Measurements from ENCODE around the gene FCHSD2. TPM values are rescaled to one million over a fixed set of nuclear protein-coding genes. Genes with fewer than 3 reads are reported as not detected.

The FCHSD2 gene
- polyA plus RNA-seq, 3 donors from 2014 or later, result 9.7 to 25.6 (median 11.9) TPM

DNA sequence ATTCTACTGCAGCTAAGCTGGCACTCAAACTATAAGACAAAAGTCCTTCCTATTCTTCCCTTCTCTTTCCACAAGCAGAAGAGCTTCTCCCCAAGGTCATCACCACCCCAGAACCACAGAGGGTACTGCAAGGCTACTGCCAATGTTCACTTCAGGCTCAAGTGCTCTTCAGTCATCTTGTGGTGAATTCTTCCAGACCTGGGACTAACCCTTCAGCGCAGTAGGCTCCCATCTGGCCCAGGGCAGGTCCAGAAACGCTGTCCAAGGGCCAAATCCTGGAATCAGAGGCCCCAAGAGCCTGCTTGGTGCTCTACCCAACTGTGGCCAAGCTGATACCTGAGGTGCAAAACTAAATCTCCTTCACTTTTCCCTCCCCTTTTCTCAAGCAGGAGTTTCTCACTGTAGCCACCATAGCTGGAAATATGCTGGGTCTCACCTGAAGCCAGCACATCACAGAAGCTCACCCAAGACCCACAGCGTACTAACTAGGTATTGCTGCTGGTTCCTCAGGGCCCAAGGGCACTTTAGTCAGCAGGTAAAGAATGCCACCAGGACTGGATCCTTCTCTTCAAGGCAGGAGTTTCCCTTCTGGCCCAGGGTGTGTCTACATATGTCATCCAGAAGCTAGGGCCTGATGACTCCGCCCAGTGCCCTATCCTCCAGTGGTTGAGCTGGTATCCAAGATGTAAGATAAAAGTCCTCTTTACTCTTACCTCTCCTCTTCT, 27.8 kb downstream of the FCHSD2 start:
- Mint-ChIP-seq H3K4me1 (peaks cover 2 to 7% of the 10 kb centered on the region in 2 donors), H3K36me3 (peaks cover 4 to 17% (median 8%) of the 10 kb centered on the region in 3 donors), H3K27me3 (ENCODE audit: low read depth in 3 of 3) (no peaks in the 10 kb centered on the region), H3K27ac (peak overlapping the region in 1 of 6 donors; percentile 37), H3K4me3 (no peak overlapping the region), H3K9me3 (peaks cover 0 to 10% (median 1%) of the 10 kb centered on the region in 6 donors)
- DNase-seq, result no peak

DNA sequence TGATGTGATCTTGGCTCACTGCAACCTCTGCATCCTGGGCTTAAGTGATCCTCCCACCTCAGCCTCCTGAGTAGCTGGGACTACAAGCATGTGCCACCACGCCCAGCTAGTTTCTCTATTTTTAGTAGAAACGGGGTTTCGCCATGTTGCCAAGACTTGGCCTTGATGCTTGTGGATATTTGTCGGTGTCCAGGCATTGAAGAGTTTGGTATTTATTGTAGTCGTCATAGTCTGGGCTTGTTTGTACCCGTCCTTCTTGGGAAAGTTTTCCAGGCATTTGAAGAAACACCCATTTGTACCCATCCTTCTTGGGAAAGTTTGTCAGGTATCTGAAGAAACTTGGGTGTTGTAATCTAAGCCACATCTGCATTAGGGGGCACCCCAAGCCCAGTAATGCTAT, 28.7 kb downstream of the FCHSD2 start:
- Mint-ChIP-seq H3K36me3 (peaks cover 4 to 17% (median 8%) of the 10 kb centered on the region in 3 donors), H3K4me3 (no peak overlapping the region), H3K27me3 (ENCODE audit: low read depth in 3 of 3) (no peaks in the 10 kb centered on the region), H3K4me1 (peaks cover 2 to 3% of the 10 kb centered on the region in 2 donors), H3K9me3 (peaks cover 0 to 10% (median 1%) of the 10 kb centered on the region in 6 donors), H3K27ac (no peak overlapping the region)
- DNase-seq, result no peak

DNA sequence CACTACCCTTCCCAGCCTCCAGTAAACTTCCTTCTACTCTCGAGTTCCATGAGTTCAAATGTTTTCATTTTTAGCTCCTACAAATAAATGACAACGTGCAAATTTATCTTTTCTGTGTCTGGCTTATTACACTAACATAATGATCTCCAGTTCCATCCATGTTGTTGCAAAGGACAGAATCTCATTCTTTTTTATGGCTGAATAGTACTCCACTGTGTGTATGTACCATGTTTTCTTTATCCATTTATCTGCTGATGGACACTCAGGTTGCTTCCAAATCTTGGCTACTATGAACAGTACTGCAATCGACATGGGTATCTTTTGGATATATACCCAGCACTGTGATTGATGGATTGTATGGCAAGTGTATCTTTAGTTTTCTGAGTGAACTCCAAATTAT, 34.5 kb downstream of the FCHSD2 start:
- Mint-ChIP-seq H3K36me3 (peaks cover 1 to 20% (median 4%) of the 10 kb centered on the region in 3 donors), H3K27ac (no peak overlapping the region), H3K9me3 (peaks cover 0 to 11% (median 1%) of the 10 kb centered on the region in 6 donors), H3K4me1 (peaks cover 1 to 9% of the 10 kb centered on the region in 2 donors), H3K4me3 (no peak overlapping the region), H3K27me3 (ENCODE audit: low read depth in 3 of 3) (no peaks in the 10 kb centered on the region)
- no peak for DNase-seq

DNA sequence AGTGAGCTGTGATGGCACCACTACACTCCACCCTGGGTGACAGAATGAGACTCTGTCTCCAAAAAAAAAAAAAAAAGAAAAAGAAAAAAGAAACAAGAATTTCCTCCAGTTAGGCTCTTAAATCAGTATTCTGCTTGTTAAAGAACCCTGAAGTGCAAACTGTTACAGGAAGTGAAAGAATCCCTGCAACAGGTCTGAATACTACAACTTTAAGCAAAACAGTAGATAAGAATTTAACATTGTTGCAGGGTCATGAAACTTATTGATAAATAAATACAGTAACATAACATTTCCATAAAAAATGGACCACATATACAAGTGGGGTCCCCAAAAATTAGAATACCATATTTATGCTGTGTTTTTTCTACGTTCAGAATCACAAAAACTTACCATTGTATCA, 35.8 kb downstream of the FCHSD2 start:
- Mint-ChIP-seq H3K36me3 (peaks cover 0 to 16% (median 3%) of the 10 kb centered on the region in 3 donors), H3K4me1 (peaks cover 1 to 14% of the 10 kb centered on the region in 2 donors), H3K27ac (peak overlapping the region in 1 of 6 donors; percentile 22), H3K9me3 (peaks cover 0 to 9% (median 0%) of the 10 kb centered on the region in 6 donors), H3K27me3 (ENCODE audit: low read depth in 3 of 3) (no peaks in the 10 kb centered on the region), H3K4me3 (no peak overlapping the region)
- no peak for DNase-seq

DNA sequence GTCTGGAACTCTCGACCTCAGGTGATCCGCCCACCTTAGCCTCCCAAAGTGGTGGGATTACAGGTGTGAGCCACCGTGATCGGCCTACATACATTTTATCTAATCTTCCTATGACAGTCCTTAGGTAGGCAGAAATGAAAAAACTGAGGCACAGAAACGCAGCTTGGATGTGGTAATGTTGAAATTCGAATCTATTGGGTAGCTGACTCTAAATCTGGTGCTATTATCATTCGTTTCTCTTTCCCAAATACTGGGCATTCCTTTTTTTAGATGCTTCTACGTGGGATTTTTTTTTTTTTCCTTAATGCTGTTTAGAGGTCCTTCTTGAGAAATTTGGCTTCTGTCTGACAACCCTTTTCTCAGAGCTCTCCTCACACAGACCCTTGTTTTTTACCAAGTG, 41.5 kb downstream of the FCHSD2 start:
- Mint-ChIP-seq H3K27ac (no peak overlapping the region), H3K4me1 (peaks cover 9 to 29% of the 10 kb centered on the region in 2 donors), H3K4me3 (no peak overlapping the region), H3K9me3 (no peaks in the 10 kb centered on the region), H3K36me3 (peaks cover 0 to 7% (median 3%) of the 10 kb centered on the region in 3 donors), H3K27me3 (ENCODE audit: low read depth in 3 of 3) (no peaks in the 10 kb centered on the region)
- no peak for DNase-seq

DNA sequence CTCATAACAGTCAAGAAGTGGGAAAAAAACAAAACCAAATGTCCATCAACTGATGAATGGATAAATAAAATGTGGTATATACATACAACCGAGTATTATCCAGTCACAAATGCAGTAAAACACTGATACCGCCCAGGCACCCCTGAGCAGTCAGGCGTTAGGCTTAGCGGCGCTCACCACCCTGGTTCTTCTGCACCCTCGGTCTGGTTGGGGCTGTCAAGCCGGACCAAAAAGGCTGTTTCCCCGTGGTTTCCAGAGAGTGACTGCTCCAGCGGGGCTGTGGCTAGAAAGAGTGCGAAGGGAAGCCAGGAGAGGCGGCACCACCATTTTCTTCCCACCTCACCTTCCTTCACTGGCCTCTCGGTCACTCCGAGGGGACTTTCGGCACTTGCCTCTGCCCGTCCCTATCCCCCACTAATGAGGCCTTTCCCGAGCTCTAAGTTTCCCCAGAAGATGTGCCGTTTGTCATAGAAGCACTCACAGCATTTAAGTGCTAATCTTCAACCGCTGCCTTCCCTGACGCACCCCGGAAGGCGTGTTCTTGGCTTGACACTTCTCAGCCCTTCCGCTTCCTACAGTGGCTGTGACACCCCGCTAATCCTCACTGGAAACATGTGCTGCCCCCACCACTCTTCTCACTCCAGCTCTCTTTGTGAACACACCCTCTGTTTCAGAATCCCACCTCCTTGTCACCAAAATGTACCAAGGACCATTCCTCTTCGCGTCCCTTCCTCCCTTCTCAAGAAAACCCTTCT, 42.4 kb downstream of the FCHSD2 start:
- no peaks in the 10 kb centered on the region for H3K27me3 Mint-ChIP-seq (ENCODE audit: low read depth in 3 of 3)
- H3K9me3 Mint-ChIP-seq, result no peaks in the 10 kb centered on the region
- peaks cover 9 to 35% of the 10 kb centered on the region in 2 donors for H3K4me1 Mint-ChIP-seq
- H3K36me3 Mint-ChIP-seq, result peaks cover 0 to 7% (median 3%) of the 10 kb centered on the region in 3 donors
- peak overlapping the region in 3 of 6 donors; percentile 39 to 60 (median 53) for H3K27ac Mint-ChIP-seq
- no peak overlapping the region for H3K4me3 Mint-ChIP-seq
- no peak for DNase-seq

DNA sequence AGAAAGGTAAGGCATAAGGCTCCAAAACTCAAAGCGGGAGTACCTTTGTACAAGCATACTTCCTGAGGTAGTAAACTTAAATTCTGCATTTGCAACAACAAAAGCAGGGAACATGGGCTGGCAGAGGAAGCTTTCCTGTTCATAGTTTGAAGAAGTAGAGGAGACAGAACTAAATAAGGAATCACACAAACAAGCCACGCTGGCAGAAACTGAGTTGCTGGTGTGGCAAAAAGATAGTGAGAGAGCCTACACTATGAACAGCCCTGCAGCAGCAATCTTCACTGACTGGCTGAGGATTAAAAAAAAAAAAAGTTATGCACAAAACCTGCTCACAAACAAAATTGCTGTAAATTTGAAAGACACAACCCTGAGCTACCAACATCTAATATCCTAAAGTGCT, 46.5 kb downstream of the FCHSD2 start:
- H3K4me3 Mint-ChIP-seq, result no peak overlapping the region
- H3K27ac Mint-ChIP-seq, result peak overlapping the region in 2 of 6 donors; percentile 17 to 28
- peaks cover 0 to 7% (median 0%) of the 10 kb centered on the region in 3 donors for H3K36me3 Mint-ChIP-seq
- H3K27me3 Mint-ChIP-seq (ENCODE audit: low read depth in 3 of 3), result no peaks in the 10 kb centered on the region
- H3K9me3 Mint-ChIP-seq, result no peaks in the 10 kb centered on the region
- no peak for DNase-seq
- H3K4me1 Mint-ChIP-seq, result peaks cover 8 to 27% of the 10 kb centered on the region in 2 donors

DNA sequence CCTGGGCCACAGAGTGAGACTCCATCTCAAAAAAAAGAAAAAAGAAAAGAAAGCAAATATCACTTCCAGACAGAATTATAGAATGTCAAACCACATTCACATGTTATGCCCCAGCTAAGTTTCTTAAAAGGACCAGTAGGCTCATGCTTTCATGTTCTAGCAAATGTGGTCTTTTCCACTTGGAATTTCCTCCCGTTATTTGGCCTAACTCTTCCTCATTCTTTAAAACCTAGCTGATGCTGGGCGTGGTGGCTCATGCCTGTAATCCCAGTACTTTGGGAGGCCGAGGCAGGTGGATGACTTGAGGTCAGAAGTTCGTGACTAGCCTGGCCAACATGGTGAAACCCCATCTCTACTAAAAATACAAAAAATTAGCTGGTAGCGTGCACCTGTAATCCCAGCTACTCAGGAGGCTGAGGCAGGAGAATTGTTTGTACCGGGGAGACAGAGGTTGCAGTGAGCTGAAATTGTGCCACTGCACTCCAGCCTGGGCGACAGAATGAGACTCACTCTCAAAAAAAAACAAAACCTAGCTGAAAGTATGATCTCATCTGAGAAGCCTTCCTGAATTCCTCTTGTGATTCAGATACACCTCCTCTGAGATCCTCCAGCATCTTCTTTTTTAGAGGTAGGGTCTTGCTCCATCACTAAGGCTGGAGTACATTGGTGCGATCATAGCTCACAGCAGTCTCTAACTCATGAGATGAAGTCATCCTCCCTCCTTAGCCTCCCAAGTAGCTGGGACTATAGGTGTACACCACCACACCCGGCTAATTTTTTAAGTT, 50.4 kb downstream of the FCHSD2 start:
- Mint-ChIP-seq H3K4me3 (no peak overlapping the region), H3K4me1 (peaks cover 2 to 25% of the 10 kb centered on the region in 2 donors), H3K9me3 (no peaks in the 10 kb centered on the region), H3K36me3 (peaks cover 0 to 4% (median 0%) of the 10 kb centered on the region in 3 donors), H3K27me3 (ENCODE audit: low read depth in 3 of 3) (no peaks in the 10 kb centered on the region), H3K27ac (no peak overlapping the region)
- DNase-seq, result no peak

DNA sequence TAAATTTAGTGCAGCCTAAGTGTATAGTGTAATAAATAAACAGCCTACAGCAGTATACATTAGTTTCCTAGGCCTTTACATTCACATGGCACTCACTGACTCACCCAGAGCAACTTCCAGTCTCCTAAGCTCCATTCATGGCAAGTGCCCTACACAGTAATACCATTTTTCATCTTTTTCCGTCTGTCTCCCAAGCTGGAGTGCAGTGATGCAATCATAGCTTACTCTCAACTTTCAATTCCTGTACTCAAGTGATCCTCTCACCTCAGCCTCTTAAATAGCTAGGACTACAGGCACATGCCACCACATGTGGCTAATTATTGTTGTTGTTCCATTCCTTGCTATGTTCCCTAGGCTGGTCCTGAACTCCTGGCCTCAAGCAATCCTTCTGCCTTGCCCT, 54.4 kb downstream of the FCHSD2 start:
- H3K4me1 Mint-ChIP-seq, result peaks cover 3 to 24% of the 10 kb centered on the region in 2 donors
- peak overlapping the region in 1 of 6 donors; percentile 32 for H3K27ac Mint-ChIP-seq

DNA sequence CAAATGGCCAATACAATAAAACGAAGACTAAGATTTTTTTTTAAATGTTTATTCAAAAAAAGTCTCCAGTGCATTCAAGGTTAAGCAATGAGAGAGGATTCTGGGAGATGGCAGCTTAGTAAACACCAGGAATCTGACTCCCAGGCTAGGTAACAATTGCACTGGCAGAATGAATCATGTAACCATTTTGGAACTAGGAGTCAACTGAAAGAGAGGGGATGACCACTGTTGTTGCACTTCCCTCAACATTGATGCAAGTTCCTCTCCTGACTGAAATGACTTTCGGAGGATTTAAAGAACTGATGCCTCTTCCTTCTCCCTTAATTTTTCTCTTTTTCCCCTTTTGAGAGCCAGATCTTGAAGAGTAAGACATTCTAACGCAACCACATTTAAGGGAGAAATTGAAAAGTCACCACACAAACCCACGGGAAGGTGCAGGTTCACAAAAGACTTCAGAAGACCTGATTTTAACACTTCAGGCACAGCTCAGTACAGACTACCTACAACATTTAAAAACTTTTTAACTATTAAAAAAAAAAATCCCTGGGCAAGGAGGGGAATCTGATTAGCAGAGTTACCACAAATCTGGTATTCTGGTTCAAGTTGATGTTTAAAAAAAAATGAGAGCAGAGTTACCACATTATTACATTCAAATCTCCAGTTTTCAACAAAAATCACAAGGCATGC, 56.8 kb downstream of the FCHSD2 start:
- no peaks in the 10 kb centered on the region for H3K27me3 Mint-ChIP-seq (ENCODE audit: low read depth in 3 of 3)
- H3K9me3 Mint-ChIP-seq, result no peaks in the 10 kb centered on the region
- H3K27ac Mint-ChIP-seq, result peak overlapping the region in 1 of 6 donors; percentile 25
- no peak for DNase-seq
- no peak overlapping the region for H3K4me3 Mint-ChIP-seq
- peaks cover 4 to 17% (median 12%) of the 10 kb centered on the region in 3 donors for H3K36me3 Mint-ChIP-seq
- peaks cover 3 to 19% of the 10 kb centered on the region in 2 donors for H3K4me1 Mint-ChIP-seq

More for the DNA sequence above, 54.4 kb downstream of the FCHSD2 start:
- Mint-ChIP-seq H3K27me3 (ENCODE audit: low read depth in 3 of 3) (no peaks in the 10 kb centered on the region), H3K9me3 (no peaks in the 10 kb centered on the region), H3K4me3 (no peak overlapping the region), H3K36me3 (peaks cover 3 to 16% (median 9%) of the 10 kb centered on the region in 3 donors)
- DNase-seq, result no peak

DNA sequence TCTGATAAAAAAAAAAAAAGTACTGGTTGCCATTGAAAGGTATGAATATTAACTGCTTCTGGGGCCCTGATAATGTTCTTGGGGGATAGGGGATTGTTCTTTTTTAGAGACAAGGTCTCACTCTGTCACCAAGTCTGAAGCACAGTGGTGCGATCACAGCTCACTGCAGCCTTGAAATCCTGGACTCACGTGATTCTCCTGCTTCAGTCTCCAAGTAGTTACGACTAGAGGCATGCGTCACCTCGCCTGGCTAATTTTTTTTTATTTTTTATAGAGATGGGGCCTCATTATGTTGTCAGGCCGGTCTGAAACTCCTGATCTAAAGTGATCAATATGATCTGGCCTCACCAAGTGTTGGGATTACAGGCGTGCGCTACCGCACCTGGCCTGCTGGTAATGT, 63.5 kb downstream of the FCHSD2 start:
- H3K36me3 Mint-ChIP-seq, result peaks cover 15 to 26% (median 25%) of the 10 kb centered on the region in 3 donors
- H3K27me3 Mint-ChIP-seq (ENCODE audit: low read depth in 3 of 3), result no peaks in the 10 kb centered on the region
- no peak overlapping the region for H3K27ac Mint-ChIP-seq
- peaks cover 0 to 1% (median 0%) of the 10 kb centered on the region in 6 donors for H3K9me3 Mint-ChIP-seq
- H3K4me1 Mint-ChIP-seq, result peaks cover 8 to 24% of the 10 kb centered on the region in 2 donors
- H3K4me3 Mint-ChIP-seq, result no peak overlapping the region
- DNase-seq, result no peak

DNA sequence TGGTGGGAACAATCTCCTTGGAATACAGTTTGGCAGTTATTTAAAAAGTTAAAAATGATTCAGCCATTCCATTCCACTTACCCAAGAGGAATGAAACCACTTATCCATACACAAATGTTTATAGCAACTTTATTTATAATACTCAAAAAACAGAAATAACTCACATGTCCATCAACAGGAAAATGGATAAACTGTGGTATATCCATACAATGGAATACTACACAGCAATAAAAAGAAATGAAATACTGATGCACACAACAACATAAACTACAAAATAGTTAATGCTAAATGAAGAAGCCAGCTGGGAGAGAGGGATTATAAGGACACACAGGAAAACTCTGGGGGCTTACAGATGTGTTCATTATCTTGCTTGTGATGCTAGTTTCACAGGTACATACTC, 64.7 kb downstream of the FCHSD2 start:
- peaks cover 12 to 19% (median 19%) of the 10 kb centered on the region in 3 donors for H3K36me3 Mint-ChIP-seq
- no peaks in the 10 kb centered on the region for H3K27me3 Mint-ChIP-seq (ENCODE audit: low read depth in 3 of 3)
- H3K27ac Mint-ChIP-seq, result no peak overlapping the region
- no peak overlapping the region for H3K4me3 Mint-ChIP-seq
- DNase-seq, result no peak
- H3K9me3 Mint-ChIP-seq, result peaks cover 0 to 1% (median 0%) of the 10 kb centered on the region in 6 donors
- H3K4me1 Mint-ChIP-seq, result peaks cover 18 to 36% of the 10 kb centered on the region in 2 donors

DNA sequence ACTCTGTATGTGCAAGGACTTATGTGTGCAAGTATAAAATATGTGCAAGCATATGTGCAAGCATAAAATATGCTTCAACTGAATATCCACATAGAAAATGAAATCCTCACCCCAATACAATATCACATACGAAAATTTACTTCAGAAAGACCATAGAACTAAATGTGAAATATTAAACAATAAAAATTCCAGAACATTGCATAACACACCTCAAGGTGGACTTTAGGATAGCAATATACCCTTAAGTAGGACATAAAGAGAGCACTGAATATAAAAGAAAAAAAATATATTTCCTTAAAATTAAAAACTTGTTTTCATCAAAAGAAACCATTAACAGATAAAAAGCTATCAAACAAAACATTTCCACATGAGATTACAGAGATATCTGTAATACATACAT, 67.8 kb downstream of the FCHSD2 start:
- H3K27me3 Mint-ChIP-seq (ENCODE audit: low read depth in 3 of 3), result no peaks in the 10 kb centered on the region
- DNase-seq, result no peak
- peaks cover 0 to 1% (median 0%) of the 10 kb centered on the region in 6 donors for H3K9me3 Mint-ChIP-seq
- peak overlapping the region in 1 of 6 donors; percentile 3 for H3K27ac Mint-ChIP-seq
- H3K4me3 Mint-ChIP-seq, result no peak overlapping the region
- peaks cover 26 to 47% of the 10 kb centered on the region in 2 donors for H3K4me1 Mint-ChIP-seq
- H3K36me3 Mint-ChIP-seq, result peaks cover 12 to 19% (median 14%) of the 10 kb centered on the region in 3 donors
